Astrocyte of the cerebellum (primary cell): ENCODE results near the gene PNPT1.

Experiments
- DNase-seq: peaks from one replicate; pipeline ENCODE4 v3.0.0-alpha.2; 2011; ENCODE audit warnings: low read depth
- H3K4me3 ChIP-seq: 2 replicates; pipeline ENCODE4 v1.5.1; 2011; ENCODE audit warnings: mild to moderate bottlenecking, low read depth, low read length, moderate library complexity
- in situ Hi-C: cut with HindIII; loops from 2 replicates; pipeline ENCODE4 v1.10.0; 2017; ENCODE audit warnings: low sequenced_read_pairs
- TF ChIP-seq, protein P1 (sequence below): IDR thresholded peaks from 2 replicates; pipeline ENCODE4 v1.5.1; 2012; ENCODE audit warnings: low read length, low read depth, moderate library complexity, mild to moderate bottlenecking; ENCODE audit errors: missing control alignments

PNPT1 gene

DNA sequence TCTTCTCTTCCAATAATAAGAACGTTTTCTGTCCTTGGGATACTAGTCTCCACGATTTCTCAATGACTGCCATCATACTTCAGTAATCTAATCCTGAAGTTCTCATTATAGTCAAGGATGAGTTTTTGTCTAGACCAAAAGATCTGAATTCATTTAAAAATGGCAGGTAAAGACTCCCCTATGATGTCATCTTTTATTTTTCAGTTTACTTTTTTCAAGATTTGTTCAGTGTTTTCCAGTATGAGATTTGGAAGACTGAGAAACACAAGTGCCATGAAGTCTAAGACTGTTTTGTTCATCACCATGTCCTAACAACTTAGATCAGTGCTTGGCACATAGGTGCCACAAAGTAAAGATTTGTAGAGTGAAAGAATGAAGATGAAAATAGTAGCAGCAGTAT is 40.4 kb downstream of the PNPT1 start:
- in situ Hi-C loops: no loop called here
- DNase-seq: no peak
- TF ChIP-seq, protein P1, sequence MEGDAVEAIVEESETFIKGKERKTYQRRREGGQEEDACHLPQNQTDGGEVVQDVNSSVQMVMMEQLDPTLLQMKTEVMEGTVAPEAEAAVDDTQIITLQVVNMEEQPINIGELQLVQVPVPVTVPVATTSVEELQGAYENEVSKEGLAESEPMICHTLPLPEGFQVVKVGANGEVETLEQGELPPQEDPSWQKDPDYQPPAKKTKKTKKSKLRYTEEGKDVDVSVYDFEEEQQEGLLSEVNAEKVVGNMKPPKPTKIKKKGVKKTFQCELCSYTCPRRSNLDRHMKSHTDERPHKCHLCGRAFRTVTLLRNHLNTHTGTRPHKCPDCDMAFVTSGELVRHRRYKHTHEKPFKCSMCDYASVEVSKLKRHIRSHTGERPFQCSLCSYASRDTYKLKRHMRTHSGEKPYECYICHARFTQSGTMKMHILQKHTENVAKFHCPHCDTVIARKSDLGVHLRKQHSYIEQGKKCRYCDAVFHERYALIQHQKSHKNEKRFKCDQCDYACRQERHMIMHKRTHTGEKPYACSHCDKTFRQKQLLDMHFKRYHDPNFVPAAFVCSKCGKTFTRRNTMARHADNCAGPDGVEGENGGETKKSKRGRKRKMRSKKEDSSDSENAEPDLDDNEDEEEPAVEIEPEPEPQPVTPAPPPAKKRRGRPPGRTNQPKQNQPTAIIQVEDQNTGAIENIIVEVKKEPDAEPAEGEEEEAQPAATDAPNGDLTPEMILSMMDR: no peak
- H3K4me3 ChIP-seq: no peak overlapping the region

DNA sequence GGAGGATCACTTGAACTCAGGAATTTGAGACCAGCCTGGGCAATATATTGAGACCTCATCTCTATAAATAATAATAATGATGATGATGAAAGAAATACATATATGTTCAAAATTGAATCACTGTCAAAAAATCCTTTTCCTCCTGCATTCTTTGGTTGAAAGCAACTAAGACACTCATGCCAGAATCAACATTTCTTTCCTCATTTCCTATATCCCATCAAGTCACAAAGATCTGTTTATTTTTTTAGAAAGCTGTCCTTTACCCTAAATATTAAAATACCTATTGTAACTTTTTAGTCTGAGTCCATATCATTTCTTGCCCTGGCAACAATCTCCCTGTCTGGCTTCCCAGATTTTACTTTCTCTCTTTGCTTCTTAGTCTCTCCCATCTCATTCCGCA is 44.4 kb downstream of the PNPT1 start:
- no peak overlapping the region for H3K4me3 ChIP-seq
- DNase-seq: no peak
- in situ Hi-C loops: no loop called here
- TF ChIP-seq, protein P1: no peak

DNA sequence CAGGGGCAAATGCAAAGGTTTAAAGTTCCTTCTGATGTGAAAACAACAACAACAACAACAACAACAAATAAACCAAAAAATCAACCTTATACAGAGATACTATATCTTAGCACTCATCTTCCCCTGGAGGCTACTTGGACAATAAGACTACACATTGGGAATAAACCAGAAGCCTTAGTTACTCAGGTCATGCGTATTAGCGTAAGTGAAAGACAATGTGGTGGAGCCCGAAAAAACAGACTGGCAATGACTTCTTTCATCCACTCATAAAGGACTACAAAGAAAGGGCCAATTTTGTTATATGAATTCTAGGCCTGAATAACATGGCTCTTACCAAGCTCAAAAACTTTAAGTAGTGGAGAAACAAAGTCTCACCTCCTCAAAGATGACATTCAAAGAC is 56.8 kb downstream of the PNPT1 start:
- H3K4me3 ChIP-seq: no peak overlapping the region
- TF ChIP-seq, protein P1: no peak
- in situ Hi-C loops: no loop called here
- no peak for DNase-seq

DNA sequence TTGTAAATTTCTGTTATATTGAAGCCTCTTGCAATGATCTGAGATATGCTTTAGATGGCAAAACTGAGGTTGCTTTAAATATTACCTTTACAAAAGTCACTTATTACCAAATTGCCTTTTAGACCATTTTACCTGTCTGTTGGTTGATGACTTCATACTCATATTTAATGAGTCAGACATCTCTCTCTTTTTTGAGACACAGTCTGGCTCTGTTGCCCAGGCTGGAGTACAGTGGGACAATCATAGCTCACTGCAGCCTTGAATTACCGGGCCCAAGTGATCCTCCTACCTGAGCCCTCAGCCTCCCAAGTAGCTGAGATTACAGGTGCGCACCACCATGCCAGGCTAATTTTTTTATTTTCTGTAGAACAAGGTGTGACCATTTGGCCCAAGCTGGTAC is 64.7 kb downstream of the PNPT1 start:
- H3K4me3 ChIP-seq: no peak overlapping the region
- DNase-seq: no peak
- TF ChIP-seq, protein P1: no peak
- in situ Hi-C loops: no loop called here

DNA sequence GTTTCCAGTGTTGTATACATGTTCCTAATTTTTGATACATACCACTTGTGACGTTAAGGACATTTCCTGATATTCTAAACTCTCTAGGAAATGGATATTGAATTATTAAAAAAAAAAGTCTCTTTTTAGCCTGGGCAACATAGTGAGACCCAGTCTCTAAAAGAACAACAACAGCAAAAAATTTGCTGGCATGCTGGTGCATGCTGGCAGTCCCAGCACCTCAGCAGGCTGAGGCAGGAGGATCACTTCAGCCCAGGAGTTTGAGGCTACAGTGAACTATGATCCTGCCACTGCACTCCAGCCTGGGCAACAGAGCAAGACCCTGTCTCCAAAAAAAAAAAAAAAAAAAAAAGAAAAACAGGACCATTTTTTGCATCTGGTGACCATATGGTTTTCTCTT is 65.7 kb downstream of the PNPT1 start:
- no peak for DNase-seq
- TF ChIP-seq, protein P1: no peak
- in situ Hi-C loops: no loop called here
- no peak overlapping the region for H3K4me3 ChIP-seq

DNA sequence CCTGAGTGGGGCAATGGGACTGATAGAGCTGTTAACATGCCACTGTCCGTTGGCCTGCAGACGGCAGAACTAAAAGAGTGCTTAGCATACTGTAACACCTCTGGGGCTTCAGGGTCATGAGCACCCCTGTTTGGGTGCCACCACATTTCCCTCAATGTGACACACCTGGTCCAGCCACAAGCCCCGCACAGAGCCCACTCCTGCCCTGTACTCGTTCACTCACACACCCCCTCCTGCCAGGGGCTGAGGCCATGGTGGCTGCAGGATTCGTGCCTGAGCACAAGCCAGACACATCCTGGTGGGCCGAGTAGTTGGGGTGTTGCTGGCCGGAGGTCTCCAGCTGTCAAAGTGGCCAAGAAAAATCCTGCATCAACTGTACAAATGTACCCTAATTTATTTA is 71.8 kb downstream of the PNPT1 start:
- in situ Hi-C loops: no loop called here
- TF ChIP-seq, protein P1: no peak
- no peak overlapping the region for H3K4me3 ChIP-seq
- no peak for DNase-seq
